HG03520 (cell line): ENCODE results near the gene AMOTL2.

ENCODE experiments used
- ATAC-seq: cut with Tn5 transposase; IDR thresholded peaks from one replicate; pipeline ENCODE4 v1.9.1; 2021; ENCODE audit warnings: mild to moderate bottlenecking, moderate library complexity; ENCODE audit not compliant: unreplicated experiment

The AMOTL2 gene

GRCh38 chr3:134366928-134367811, 7.1 kb downstream of the AMOTL2 start:
- no peak for ATAC-seq

- ATAC-seq, result no peak
Observed at GRCh38 chr3:134366221-134366927, 7.9 kb downstream of the AMOTL2 start.

GRCh38 chr3:134365766-134366065, 8.5 kb downstream of the AMOTL2 start:
- no peak for ATAC-seq

GRCh38 chr3:134364936-134365765, 9.1 kb downstream of the AMOTL2 start:
- ATAC-seq, result no peak

- ATAC-seq, result no peak
Observed at GRCh38 chr3:134364061-134364935, 9.9 kb downstream of the AMOTL2 start.

GRCh38 chr3:134363381-134363755, 10.9 kb downstream of the AMOTL2 start:
- ATAC-seq, result no peak

- no peak for ATAC-seq
Observed at GRCh38 chr3:134362670-134363380, 11.4 kb downstream of the AMOTL2 start.

GRCh38 chr3:134362221-134362620, 12.0 kb downstream of the AMOTL2 start:
- ATAC-seq, result no peak

- ATAC-seq, result no peak
Observed at GRCh38 chr3:134361162-134361835, 12.9 kb downstream of the AMOTL2 start.

- no peak for ATAC-seq
Observed at GRCh38 chr3:134360046-134360445, 14.2 kb downstream of the AMOTL2 start.

- no peak for ATAC-seq
Observed at GRCh38 chr3:134359121-134360010, 14.9 kb downstream of the AMOTL2 start.

- no peak for ATAC-seq
Observed at GRCh38 chr3:134357914-134358811, 16.1 kb downstream of the AMOTL2 start.

- no peak for ATAC-seq
Observed at GRCh38 chr3:134357261-134357913, 16.9 kb downstream of the AMOTL2 start.

- ATAC-seq, result no peak
Observed at GRCh38 chr3:134356411-134357040, 17.7 kb downstream of the AMOTL2 start.

GRCh38 chr3:134355416-134355815, 18.8 kb downstream of the AMOTL2 start:
- no peak for ATAC-seq

GRCh38 chr3:134354612-134355251, 19.5 kb downstream of the AMOTL2 start:
- ATAC-seq, result no peak
